GM23248 (cell line): ENCODE data around the gene INTS1. TPM values are rescaled to one million over a fixed set of nuclear protein-coding genes. Genes with fewer than 3 reads are reported as not detected.

Experiments
- DNase-seq: peaks from one replicate; pipeline ENCODE4 v3.0.0-alpha.2; 2015
- H2AFZ ChIP-seq: fragments of 200-600 bp; sonication (generic); 2 replicates; pipeline ENCODE4 v1.6.1; 2016; ENCODE audit warnings: antibody characterized with exemption
- H3F3A ChIP-seq: fragments of 200-600 bp; sonication (generic); 2 replicates; pipeline ENCODE4 v1.6.1; 2016; ENCODE audit warnings: mild to moderate bottlenecking, antibody characterized with exemption, mixed run types; ENCODE audit not compliant: insufficient read depth
- H3K27ac ChIP-seq: fragments of 200-600 bp; sonication (generic); 2 replicates; pipeline ENCODE4 v1.5.1; 2016; ENCODE audit warnings: mild to moderate bottlenecking
- H3K27me3 ChIP-seq: fragments of 200-600 bp; sonication (generic); replicated peaks from 2 replicates; pipeline ENCODE4 v1.6.1; 2016; ENCODE audit warnings: mild to moderate bottlenecking; ENCODE audit not compliant: insufficient read depth
- H3K36me3 ChIP-seq: fragments of 200-600 bp; sonication (generic); 2 replicates; pipeline ENCODE4 v1.6.1; 2016; ENCODE audit warnings: low read depth, mild to moderate bottlenecking
- H3K4me1 ChIP-seq: fragments of 200-600 bp; sonication (generic); 2 replicates; pipeline ENCODE4 v1.6.1; 2016; ENCODE audit warnings: mild to moderate bottlenecking; ENCODE audit not compliant: insufficient read depth
- H3K4me2 ChIP-seq: fragments of 200-600 bp; sonication (generic); one replicate; pipeline ENCODE4 v1.6.1; 2016; ENCODE audit warnings: mild to moderate bottlenecking; ENCODE audit not compliant: unreplicated experiment
- H3K4me3 ChIP-seq: fragments of 200-600 bp; sonication (generic); 2 replicates; pipeline ENCODE4 v1.5.1; 2016; ENCODE audit warnings: mild to moderate bottlenecking
- H3K79me2 ChIP-seq: fragments of 200-600 bp; sonication (generic); 2 replicates; pipeline ENCODE4 v1.6.1; 2016; ENCODE audit warnings: mild to moderate bottlenecking; ENCODE audit not compliant: insufficient read depth
- H3K9ac ChIP-seq: fragments of 200-600 bp; sonication (generic); 2 replicates; pipeline ENCODE4 v1.6.1; 2016; ENCODE audit warnings: mild to moderate bottlenecking
- H3K9me2 ChIP-seq: fragments of 200-600 bp; sonication (generic); 2 replicates; pipeline ENCODE4 v1.6.1; 2016; ENCODE audit warnings: mixed run types, mild to moderate bottlenecking, moderate library complexity; ENCODE audit not compliant: insufficient read depth
- H3K9me3 ChIP-seq: fragments of 200-600 bp; sonication (generic); one replicate; pipeline ENCODE4 v1.6.1; 2017; ENCODE audit warnings: low read depth
- H4K20me1 ChIP-seq: fragments of 200-600 bp; sonication (generic); 2 replicates; pipeline ENCODE4 v1.6.0; 2016; ENCODE audit not compliant: insufficient read depth
- EZH2 ChIP-seq: fragments of 200-600 bp; sonication (generic); IDR thresholded peaks from 2 replicates; pipeline ENCODE4 v1.6.1; 2018; ENCODE audit warnings: antibody characterized with exemption, mild to moderate bottlenecking; ENCODE audit not compliant: insufficient read depth, poor library complexity, severe bottlenecking
- EZH2phosphoT487 ChIP-seq: fragments of 200-600 bp; sonication (generic); IDR thresholded peaks from 2 replicates; pipeline ENCODE4 v1.6.1; 2018; ENCODE audit warnings: antibody characterized with exemption, moderate library complexity, mild to moderate bottlenecking, low read depth; ENCODE audit not compliant: insufficient read depth
- WGBS, 2 experiments: methylation state at CpG; one replicate each; pipeline ENCODE4 v1.1.6; 2015 to 2017; ENCODE audit warnings: low lambda C conversion rate in 2 of 2, low coverage in 1 of 2; ENCODE audit errors: missing lambda C conversion rate in 2 of 2; 5-methylcytosine and 5-hydroxymethylcytosine counted together
- in situ Hi-C: fragments of 300-500 bp; cut with MboI; formaldehyde crosslinking; loops from 2 replicates; pipeline ENCODE4 v1.15.0; 2020
- polyA plus RNA-seq: library from polyadenylated mRNA; unstranded; fragments of >200 nt; fragmentation: Nextera tagmentation; extraction: Ambion mirVana; gene quantifications from 2 replicates; pipeline ENCODE4 v1.2.1, GENCODE V29; 2016
- total RNA-seq: library from RNA; depleted of rRNA; stranded (reverse); fragments of >200 nt; shearing (Covaris generic); gene quantifications from 2 replicates; pipeline ENCODE4 v1.2.3, GENCODE V29; 2014

Gene INTS1
- total and polyA plus RNA-seq, 2 experiments from 2014 or later = 25.4 to 44.7 TPM

DNA sequence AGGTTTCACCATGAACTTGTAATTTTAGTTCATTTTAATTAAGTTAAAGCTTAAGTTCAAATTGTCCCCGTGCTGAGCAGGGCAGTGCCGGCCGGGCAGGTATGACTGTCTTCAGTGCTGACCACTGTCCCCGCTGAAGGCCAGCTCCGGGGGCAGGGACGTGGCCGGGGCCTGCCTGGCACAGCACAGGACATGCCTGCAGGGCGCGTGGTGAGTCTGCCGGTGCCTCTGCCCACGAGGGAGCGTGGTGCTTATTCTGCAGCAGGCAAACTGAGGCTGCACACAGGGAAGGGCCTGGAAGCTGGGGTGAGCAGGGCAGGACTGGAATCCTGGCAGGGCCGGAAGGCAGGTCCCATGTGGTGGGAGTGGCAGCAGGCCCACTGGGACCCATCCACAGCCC, 54.7 kb downstream of the INTS1 start:
- no peaks in the 10 kb centered on the region for H3F3A ChIP-seq

DNA sequence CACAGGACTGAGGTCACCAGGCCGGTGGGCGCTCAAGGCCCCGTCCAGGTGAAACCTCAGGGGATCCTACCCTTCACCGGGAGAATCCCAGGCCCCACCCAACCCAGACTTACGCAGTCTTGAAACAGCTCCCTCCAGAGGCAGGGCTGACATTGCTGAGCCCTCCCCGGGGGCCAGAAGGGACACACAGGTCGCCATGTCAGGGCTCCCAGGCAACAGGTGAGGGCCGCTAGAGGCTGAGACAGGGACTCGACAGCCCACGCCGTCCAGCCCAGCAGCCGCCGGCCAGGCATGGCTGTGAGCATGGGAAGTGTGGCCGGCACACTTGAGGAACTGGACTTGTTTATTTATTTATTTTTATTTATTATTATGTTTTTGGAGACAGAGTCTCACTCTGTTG, 55.2 kb downstream of the INTS1 start:
- WGBS, 2 experiments = 89 to 93% methylated on average over 10 to 14 of the region's 14 CpGs
- Histone ChIP-seq H3K4me1 (no peaks in the 10 kb centered on the region), H3K36me3 (no peaks in the 10 kb centered on the region), H3K4me3 (no peak overlapping the region), H4K20me1 (no peaks in the 10 kb centered on the region), H3K27me3 (no peaks in the 10 kb centered on the region), H3F3A (no peaks in the 10 kb centered on the region), H2AFZ (no peak overlapping the region), H3K4me2 (no peak overlapping the region), H3K9ac (no peak overlapping the region), H3K9me2 (no peaks in the 10 kb centered on the region), H3K79me2 (0 out of 2 replicates have a peak, but pooled peaks cover 4% of the 10 kb centered on the region), H3K9me3 (no peaks in the 10 kb centered on the region), H3K27ac (no peak overlapping the region)
- no peak for DNase-seq
- in situ Hi-C loops = no loop called here
- TF ChIP-seq EZH2 (no peak), EZH2phosphoT487 (no peak)

More for the DNA sequence above, 54.7 kb downstream of the INTS1 start:
- no peak for DNase-seq
- H3K9me2 ChIP-seq = no peaks in the 10 kb centered on the region
- no peak overlapping the region for H3K4me3 ChIP-seq
- no peaks in the 10 kb centered on the region for H4K20me1 ChIP-seq
- no peaks in the 10 kb centered on the region for H3K4me1 ChIP-seq
- H3K9ac ChIP-seq = no peak overlapping the region
- H3K36me3 ChIP-seq = no peaks in the 10 kb centered on the region
- no peaks in the 10 kb centered on the region for H3K9me3 ChIP-seq
- no peak for TF ChIP-seq EZH2phosphoT487
- no peak for TF ChIP-seq EZH2
- no peak overlapping the region for H3K4me2 ChIP-seq
- in situ Hi-C loops = no loop called here
- H3K27ac ChIP-seq = no peak overlapping the region
- WGBS, 2 experiments = 96 to 99% methylated on average over 11 to 13 of the region's 13 CpGs
- peaks cover 4% of the 10 kb centered on the region; the same call in 1 of the 2 replicates for H3K79me2 ChIP-seq
- no peak overlapping the region for H2AFZ ChIP-seq
- H3K27me3 ChIP-seq = no peaks in the 10 kb centered on the region

DNA sequence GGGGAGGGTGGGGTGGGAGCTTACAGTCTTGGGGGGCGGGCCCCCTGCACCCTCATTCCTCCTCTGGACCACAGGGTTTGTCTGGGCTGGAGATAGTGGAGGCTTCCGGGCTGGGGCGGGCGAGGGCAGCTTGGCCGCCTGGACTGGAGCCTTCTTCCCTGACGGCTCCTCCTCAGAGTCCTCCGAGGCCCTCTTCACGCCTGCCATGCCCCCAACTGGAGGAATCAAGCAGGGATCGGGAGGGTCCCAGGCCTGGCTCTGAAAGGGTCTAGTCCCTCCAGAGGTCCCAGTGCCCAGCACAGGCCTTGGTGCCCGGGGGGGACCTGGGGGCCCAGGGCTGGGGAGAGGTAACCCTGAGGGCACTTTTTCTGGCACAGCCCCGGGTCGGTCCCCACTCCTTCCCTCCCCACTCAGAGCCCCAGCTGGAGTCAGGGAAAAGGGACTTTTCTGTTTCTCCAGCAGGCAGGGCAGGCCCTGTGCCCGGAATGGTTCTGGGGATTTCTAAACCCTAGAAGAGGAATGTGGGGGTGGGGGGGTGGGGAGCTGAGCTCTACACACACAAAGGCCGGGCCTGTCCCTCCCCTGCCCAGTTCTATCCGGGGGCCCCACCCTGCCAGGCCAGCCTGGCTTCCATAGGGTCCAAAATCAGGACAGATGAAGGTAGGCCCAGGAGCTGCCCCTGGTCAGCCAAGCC, 56.5 kb downstream of the INTS1 start:
- DNase-seq = peak; percentile 28
- Histone ChIP-seq H3K9ac (no peak overlapping the region), H3K27ac (no peak overlapping the region), H3K9me3 (no peaks in the 10 kb centered on the region), H3K4me1 (no peaks in the 10 kb centered on the region), H3K4me2 (no peak overlapping the region), H3K9me2 (no peaks in the 10 kb centered on the region), H3K27me3 (no peaks in the 10 kb centered on the region), H2AFZ (no peak overlapping the region), H3K4me3 (no peak overlapping the region), H3K79me2 (no peaks in the 10 kb centered on the region), H3K36me3 (no peaks in the 10 kb centered on the region), H4K20me1 (no peaks in the 10 kb centered on the region), H3F3A (no peaks in the 10 kb centered on the region)
- in situ Hi-C loops = no loop called here
- WGBS, 2 experiments = 57 to 66% methylated on average over 10 to 15 of the region's 15 CpGs
- TF ChIP-seq EZH2phosphoT487 (no peak), EZH2 (no peak)

DNA sequence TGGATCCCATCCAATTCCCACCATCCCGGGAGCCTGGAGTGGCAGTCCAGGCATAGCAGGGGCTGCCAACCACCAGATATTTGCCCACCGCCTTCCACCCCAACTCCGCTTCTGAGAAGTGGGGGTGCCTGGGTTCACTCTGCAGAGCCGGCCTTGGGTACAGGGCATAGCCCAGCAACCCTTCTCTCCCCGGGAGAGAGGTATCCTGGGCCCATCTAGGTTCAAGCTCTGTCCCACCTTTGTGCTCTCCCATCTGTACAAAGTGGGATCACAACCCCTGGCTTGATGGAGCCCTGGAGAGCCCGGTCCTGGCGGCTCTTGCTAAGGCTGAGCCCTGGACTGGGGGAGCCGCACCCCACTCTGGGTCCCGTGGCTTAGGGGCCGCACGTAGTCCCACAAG, 57.1 kb downstream of the INTS1 start:
- in situ Hi-C loops = no loop called here
- no peaks in the 10 kb centered on the region for H3F3A ChIP-seq
- no peaks in the 10 kb centered on the region for H3K9me2 ChIP-seq
- H3K9ac ChIP-seq = no peak overlapping the region
- DNase-seq = no peak
- TF ChIP-seq EZH2 (no peak), EZH2phosphoT487 (no peak)
- H4K20me1 ChIP-seq = no peaks in the 10 kb centered on the region
- H3K79me2 ChIP-seq = no peaks in the 10 kb centered on the region
- no peaks in the 10 kb centered on the region for H3K4me1 ChIP-seq
- no peaks in the 10 kb centered on the region for H3K27me3 ChIP-seq
- H2AFZ ChIP-seq = no peak overlapping the region
- H3K4me2 ChIP-seq = no peak overlapping the region
- WGBS, 2 experiments = 91 to 97% methylated on average over 11 of the region's 11 CpGs
- H3K9me3 ChIP-seq = no peaks in the 10 kb centered on the region
- no peak overlapping the region for H3K27ac ChIP-seq
- H3K4me3 ChIP-seq = no peak overlapping the region
- no peaks in the 10 kb centered on the region for H3K36me3 ChIP-seq
